ENCODE measurements around the gene CUTC. TPM values are rescaled to one million over a fixed set of nuclear protein-coding genes. Genes with fewer than 3 reads are reported as not detected.

The CUTC gene
- total and polyA plus RNA-seq, 10 donors, result 25.2 to 50.5 (median 38.1) TPM

DNA sequence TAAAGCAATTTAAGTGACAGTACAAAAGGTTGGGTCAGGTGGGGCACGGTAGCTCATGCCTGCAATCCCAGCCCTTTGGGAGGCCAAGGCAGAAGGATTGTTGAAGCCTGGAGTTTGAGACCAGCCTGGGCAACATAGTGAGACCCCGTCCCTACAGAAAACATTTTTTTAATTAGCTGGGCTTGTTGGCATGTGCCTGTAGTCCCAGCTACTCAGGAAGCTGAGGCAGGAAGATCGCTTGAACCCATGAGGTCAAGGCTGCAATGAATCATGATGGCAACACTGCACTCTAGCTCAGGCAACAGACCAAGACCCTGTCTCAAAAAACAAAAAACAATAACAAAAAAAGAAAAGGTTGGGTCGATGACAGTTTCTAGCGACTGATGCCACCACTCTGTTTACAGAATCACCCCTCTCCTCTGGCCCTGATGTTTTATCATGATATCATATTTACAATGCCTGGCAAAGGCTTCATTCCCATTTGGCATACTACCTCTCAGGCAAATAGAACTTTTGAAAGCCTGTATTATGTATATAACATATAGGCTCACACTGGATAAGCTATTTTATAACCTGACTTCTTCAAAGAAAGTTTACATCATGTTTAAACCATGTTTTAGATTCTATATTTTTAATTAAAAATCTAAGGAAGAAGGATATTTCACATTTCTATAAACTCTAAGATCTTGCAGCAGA, 49.8 kb downstream of the CUTC start:
- no peaks in the 10 kb centered on the region for H3K9me3 ChIP-seq
- H3K36me3 ChIP-seq, result peaks cover 0 to 4% (median 0%) of the 10 kb centered on the region in 6 donors
- 71 to 82% (median 75%) methylated on average over 5 of the region's 5 CpGs for WGBS, 5 donors
- no peak overlapping the region for H3K4me3 ChIP-seq
- TF ChIP-seq POLR2AphosphoS5 (IDR thresholded peaks at IDR 0.05), result peak in 1 of 3 donors; percentile 83
- TF ChIP-seq POLR2A (IDR thresholded peaks at IDR 0.05), result no peak
- no peak for TF ChIP-seq CTCF (IDR thresholded peaks at IDR 0.05 in 8 of 11, conservative IDR thresholded peaks at IDR 0.05 in 3 of 11)
- H3K27me3 ChIP-seq (replicated peaks in 1 of 7), result no peaks in the 10 kb centered on the region
- DNase-seq, result no peak
- intact Hi-C loops (cut with DNase I; ENCODE audit: low total_unique reads), result no loop called here
- H3K27ac ChIP-seq, result peak overlapping the region in 7 of 8 donors; percentile 21 to 86 (median 42)
- peaks cover 0 to 44% (median 12%) of the 10 kb centered on the region in 6 donors for H3K4me1 ChIP-seq

DNA sequence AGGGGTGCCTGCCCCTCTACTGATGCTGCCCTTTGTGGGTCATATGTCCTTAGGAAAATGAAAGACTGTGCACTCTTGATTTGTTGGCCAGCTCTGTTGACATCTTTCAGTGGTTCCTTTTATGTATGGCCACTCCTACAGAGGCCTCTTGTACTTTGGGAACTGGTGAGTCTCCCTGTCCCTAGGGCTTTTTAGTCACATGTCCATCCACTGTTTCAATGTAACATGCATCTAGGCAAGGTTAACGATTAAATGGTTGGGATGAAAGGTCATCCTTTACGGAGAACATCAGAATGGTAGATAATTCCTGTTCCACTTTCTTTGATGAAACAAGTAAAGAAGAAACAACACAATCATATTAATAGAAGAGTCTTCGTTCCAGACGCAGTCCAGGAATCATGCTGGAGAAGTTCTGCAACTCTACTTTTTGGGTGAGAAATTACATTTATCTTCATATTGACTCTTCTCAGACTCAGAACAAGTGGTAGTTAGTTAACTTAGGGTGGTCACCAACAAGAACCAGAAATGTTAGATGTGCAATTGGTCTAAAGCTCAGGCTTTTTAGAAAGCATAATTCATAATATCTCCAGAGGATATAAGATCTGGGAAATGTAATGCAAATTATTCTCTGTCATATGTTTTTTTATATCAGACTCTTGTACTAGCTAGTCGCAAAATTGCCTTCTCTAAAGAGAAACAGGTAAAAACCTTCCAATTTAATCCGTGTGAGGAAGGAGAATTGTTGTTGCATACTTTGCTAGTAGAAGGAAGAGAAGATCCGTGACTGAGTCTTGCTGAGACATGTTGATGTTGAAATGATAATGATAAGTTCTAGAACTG, 50.6 kb downstream of the CUTC start, which contains the start of gene ABCC2:
TSS of gene ABCC2 (plus strand) at position 194 of the 840 bp plus-strand sequence. CDS start at position 399, 205 bp downstream.
- Histone ChIP-seq H3K27me3 (replicated peaks in 1 of 7) (no peaks in the 10 kb centered on the region), H3K4me3 (no peak within 1 kb of the TSS), H3K27ac (peak within 1 kb of the TSS in 7 of 8 donors; percentile 21 to 86 (median 42)), H3K9me3 (no peaks in the 10 kb centered on the region), H3K4me1 (peaks cover 0 to 36% (median 12%) of the 10 kb centered on the region in 6 donors), H3K36me3 (peaks cover 0 to 4% (median 0%) of the 10 kb centered on the region in 6 donors)
- intact Hi-C loops (cut with DNase I; ENCODE audit: low total_unique reads), result no loop called here
- DNase-seq, result no peak
- 71 to 85% (median 80%) methylated on average over 7 of the region's 7 CpGs for WGBS, 5 donors
- TF ChIP-seq CTCF (IDR thresholded peaks at IDR 0.05 in 8 of 11, conservative IDR thresholded peaks at IDR 0.05 in 3 of 11) (no peak), POLR2A (IDR thresholded peaks at IDR 0.05) (no peak), POLR2AphosphoS5 (IDR thresholded peaks at IDR 0.05) (no peak)

GRCh38 chr10:99784016-99784726, 52.1 kb downstream of the CUTC start:
- DNase-seq, result no peak
- no peaks in the 10 kb centered on the region for H3K9me3 ChIP-seq

More at GRCh38 chr10:99784016-99784726, 52.1 kb downstream of the CUTC start:
- WGBS, 5 donors, result 79 to 90% (median 87%) methylated on average over 7 of the region's 7 CpGs
- intact Hi-C loops (cut with DNase I; ENCODE audit: low total_unique reads), result no loop called here
- Histone ChIP-seq H3K27me3 (replicated peaks in 1 of 7) (no peaks in the 10 kb centered on the region), H3K27ac (no peak overlapping the region), H3K36me3 (peaks cover 0 to 4% (median 0%) of the 10 kb centered on the region in 6 donors), H3K4me1 (peaks cover 0 to 22% (median 6%) of the 10 kb centered on the region in 6 donors), H3K4me3 (no peak overlapping the region)
- TF ChIP-seq POLR2AphosphoS5 (IDR thresholded peaks at IDR 0.05) (no peak), CTCF (IDR thresholded peaks at IDR 0.05 in 8 of 11, conservative IDR thresholded peaks at IDR 0.05 in 3 of 11) (no peak), POLR2A (IDR thresholded peaks at IDR 0.05) (no peak)

Data from spleen (tissue), 11 donors.